Nephron (organoid): ENCODE data around the gene CNKSR2.
"Not testable (repeated sequence)": the region's sequence is repeated elsewhere in the genome, so short reads cannot be mapped to it uniquely, and the experiment has no call there.

Experiments used
- H3K27ac Mint-ChIP-seq, 3 experiments: 2 replicates each; pipeline ENCODE4 v1.8.0; 2020; ENCODE audit warnings: mixed read lengths in 3 of 3, mild to moderate bottlenecking in 2 of 3, moderate library complexity in 1 of 3
- H3K27me3 Mint-ChIP-seq: 2 replicates; pipeline ENCODE4 v1.8.0; 2021; ENCODE audit warnings: low read depth, mild to moderate bottlenecking, moderate library complexity, mixed read lengths
- H3K36me3 Mint-ChIP-seq: 2 replicates; pipeline ENCODE4 v1.8.0; 2020; ENCODE audit warnings: low read depth, mixed read lengths
- H3K4me1 Mint-ChIP-seq: 2 replicates; pipeline ENCODE4 v1.8.0; 2020; ENCODE audit warnings: mixed read lengths
- H3K4me3 Mint-ChIP-seq, 3 experiments: 2 replicates each; pipeline ENCODE4 v1.8.0; 2020; ENCODE audit warnings: mild to moderate bottlenecking in 3 of 3, mixed read lengths in 3 of 3, moderate library complexity in 2 of 3
- H3K9me3 Mint-ChIP-seq: 2 replicates; pipeline ENCODE4 v1.8.0; 2020; ENCODE audit warnings: mixed read lengths
- TF ChIP-seq, protein P1 (sequence below), 3 experiments: fragments of 200-600 bp; sonication (generic); IDR thresholded peaks; one replicate each; pipeline ENCODE4 v1.5.0; 2021; ENCODE audit warnings: antibody characterized with exemption in 3 of 3; ENCODE audit not compliant: unreplicated experiment in 3 of 3

CNKSR2 gene

DNA sequence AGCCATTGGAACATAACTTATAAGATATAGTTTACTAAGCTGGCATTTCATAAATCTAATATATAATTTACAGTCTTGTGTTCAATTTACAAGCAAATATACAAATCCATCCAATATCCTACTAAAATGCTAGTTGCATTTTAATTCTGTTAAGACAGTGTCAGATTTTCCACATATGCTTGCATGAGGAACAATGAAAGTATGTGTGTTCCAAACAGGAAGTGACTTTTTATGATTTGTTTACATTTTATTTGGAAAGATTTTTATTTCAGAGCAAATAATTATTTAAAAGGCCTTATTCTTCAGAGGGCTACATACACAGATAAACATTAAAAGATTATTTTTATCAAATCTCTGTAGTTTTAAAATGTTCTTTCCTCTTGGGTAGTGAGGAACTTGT is 153.9 kb downstream of the CNKSR2 start:
- Mint-ChIP-seq H3K36me3 (no peaks in the 10 kb centered on the region), H3K27ac (no peak overlapping the region)

DNA sequence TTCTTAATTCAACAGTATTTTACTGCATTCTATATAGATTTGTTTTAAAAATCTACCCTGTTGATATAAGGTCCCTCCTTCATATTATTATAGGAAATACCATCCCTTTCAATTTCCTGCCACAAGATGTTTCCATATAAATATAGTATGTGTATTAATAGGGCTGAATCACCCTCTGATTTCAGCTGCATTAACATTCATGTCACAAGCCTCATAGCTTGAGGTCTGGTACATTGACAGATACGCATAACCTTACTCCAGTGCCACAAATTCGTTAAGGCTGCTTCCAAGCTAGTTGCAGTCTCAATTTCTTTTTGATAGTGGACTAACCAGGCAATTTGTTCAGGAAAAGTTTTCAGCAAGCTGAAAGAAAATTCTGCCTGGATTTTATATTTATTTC is 155.6 kb downstream of the CNKSR2 start:
- TF ChIP-seq, protein P1, sequence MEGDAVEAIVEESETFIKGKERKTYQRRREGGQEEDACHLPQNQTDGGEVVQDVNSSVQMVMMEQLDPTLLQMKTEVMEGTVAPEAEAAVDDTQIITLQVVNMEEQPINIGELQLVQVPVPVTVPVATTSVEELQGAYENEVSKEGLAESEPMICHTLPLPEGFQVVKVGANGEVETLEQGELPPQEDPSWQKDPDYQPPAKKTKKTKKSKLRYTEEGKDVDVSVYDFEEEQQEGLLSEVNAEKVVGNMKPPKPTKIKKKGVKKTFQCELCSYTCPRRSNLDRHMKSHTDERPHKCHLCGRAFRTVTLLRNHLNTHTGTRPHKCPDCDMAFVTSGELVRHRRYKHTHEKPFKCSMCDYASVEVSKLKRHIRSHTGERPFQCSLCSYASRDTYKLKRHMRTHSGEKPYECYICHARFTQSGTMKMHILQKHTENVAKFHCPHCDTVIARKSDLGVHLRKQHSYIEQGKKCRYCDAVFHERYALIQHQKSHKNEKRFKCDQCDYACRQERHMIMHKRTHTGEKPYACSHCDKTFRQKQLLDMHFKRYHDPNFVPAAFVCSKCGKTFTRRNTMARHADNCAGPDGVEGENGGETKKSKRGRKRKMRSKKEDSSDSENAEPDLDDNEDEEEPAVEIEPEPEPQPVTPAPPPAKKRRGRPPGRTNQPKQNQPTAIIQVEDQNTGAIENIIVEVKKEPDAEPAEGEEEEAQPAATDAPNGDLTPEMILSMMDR (IDR thresholded peaks at IDR 0.05; ENCODE audit: unreplicated experiment in 3 of 3): no peak
- Mint-ChIP-seq H3K27me3 (no peaks in the 10 kb centered on the region), H3K36me3 (no peaks in the 10 kb centered on the region), H3K4me3 (no peak overlapping the region), H3K4me1 (no peaks in the 10 kb centered on the region), H3K9me3 (no peaks in the 10 kb centered on the region), H3K27ac (no peak overlapping the region)

More for the DNA sequence above, 153.9 kb downstream of the CNKSR2 start:
- H3K4me1 Mint-ChIP-seq: no peaks in the 10 kb centered on the region
- H3K27me3 Mint-ChIP-seq: no peaks in the 10 kb centered on the region
- TF ChIP-seq, protein P1 (IDR thresholded peaks at IDR 0.05; ENCODE audit: unreplicated experiment in 3 of 3): no peak
- H3K4me3 Mint-ChIP-seq: no peak overlapping the region
- no peaks in the 10 kb centered on the region for H3K9me3 Mint-ChIP-seq

DNA sequence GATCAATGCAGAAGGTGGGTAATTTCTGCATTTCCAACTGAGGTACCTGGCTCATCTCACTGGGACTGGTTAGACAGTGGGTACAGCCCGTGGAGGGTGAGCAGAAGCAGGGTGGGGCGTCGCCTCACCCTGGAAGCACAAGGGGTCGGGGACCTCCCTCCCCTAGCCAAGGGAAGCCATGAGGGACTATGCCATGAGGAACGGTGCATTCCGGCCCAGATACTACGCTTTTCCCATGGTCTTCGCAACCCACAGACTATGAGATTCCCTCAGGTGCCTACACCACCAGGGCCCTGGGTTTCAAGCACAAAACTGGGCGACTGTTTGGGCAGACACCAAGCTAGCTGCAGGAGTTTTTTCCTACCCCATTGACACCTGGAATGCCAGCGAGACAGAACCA is 170.4 kb downstream of the CNKSR2 start:
- not testable (repeated sequence) for H3K27me3 Mint-ChIP-seq, H3K27ac Mint-ChIP-seq, H3K36me3 Mint-ChIP-seq, H3K9me3 Mint-ChIP-seq, H3K4me3 Mint-ChIP-seq, H3K4me1 Mint-ChIP-seq

DNA sequence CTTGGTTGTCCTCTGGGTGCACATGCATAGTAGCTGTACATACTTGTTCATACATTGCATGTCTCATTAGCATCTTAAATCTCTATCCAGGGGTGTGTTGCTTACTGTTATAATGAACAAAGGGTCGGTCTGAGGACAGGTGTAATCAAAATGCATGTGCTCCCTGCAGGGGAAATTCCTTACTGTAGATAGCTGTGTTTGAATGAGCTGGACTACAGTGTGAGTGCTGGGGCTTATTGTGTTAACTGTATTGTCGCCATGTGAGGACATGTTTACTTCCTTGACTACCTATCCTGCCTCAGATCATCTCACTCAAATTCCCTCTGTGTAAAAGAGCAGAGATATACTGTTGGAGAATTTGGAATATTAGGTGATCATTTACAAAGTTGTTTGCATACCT is 185.2 kb downstream of the CNKSR2 start:
- H3K4me1 Mint-ChIP-seq: no peaks in the 10 kb centered on the region
- TF ChIP-seq, protein P1 (IDR thresholded peaks at IDR 0.05; ENCODE audit: unreplicated experiment in 3 of 3): no peak
- H3K27me3 Mint-ChIP-seq: no peaks in the 10 kb centered on the region
- H3K36me3 Mint-ChIP-seq: no peaks in the 10 kb centered on the region
- no peaks in the 10 kb centered on the region for H3K9me3 Mint-ChIP-seq
- H3K27ac Mint-ChIP-seq: no peak overlapping the region
- no peak overlapping the region for H3K4me3 Mint-ChIP-seq

DNA sequence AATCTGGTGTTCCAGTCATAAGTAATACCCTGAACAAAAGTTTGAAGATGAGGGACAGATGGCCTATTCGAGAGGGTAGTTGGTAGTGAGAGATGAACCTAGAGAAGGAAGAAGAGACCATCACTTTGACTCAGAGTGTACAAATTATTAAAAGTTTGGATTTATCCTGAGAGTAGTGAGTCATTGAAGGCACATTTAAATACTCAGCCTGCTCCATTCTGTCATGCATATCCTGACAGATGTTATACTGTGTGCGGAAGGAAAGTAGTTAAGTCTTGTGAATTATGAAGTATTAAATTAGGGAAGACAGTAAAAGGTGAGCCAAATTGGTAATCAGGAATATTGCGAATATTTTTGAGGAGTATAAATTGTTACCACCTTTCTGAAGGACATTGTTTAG is 190.8 kb downstream of the CNKSR2 start:
- Mint-ChIP-seq H3K4me1 (no peaks in the 10 kb centered on the region), H3K27ac (no peak overlapping the region), H3K4me3 (no peak overlapping the region), H3K36me3 (no peaks in the 10 kb centered on the region), H3K27me3 (no peaks in the 10 kb centered on the region), H3K9me3 (no peaks in the 10 kb centered on the region)
- TF ChIP-seq, protein P1 (IDR thresholded peaks at IDR 0.05; ENCODE audit: unreplicated experiment in 3 of 3): no peak

DNA sequence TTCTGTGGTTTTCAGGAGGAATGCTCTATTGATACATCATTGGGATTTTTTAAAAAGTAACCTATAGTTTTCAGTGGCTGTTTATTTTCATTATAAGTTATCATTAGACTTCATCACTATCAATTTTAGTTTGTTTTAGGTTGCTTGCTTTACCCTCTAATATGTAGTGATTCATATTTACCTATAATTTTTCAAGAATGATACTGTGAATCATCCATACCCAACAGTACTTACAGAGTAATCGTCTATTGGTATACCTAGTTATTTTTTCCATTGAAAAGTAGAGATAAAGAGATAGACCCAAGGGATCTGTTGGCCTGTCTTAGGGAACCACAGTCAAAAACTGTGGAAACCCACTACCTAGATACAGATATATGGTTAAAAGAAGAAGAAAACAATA is 200.6 kb downstream of the CNKSR2 start:
- Mint-ChIP-seq H3K9me3 (peaks cover 9% of the 10 kb centered on the region), H3K4me3 (no peak overlapping the region), H3K27ac (no peak overlapping the region), H3K4me1 (no peaks in the 10 kb centered on the region), H3K27me3 (no peaks in the 10 kb centered on the region), H3K36me3 (peaks cover 21% of the 10 kb centered on the region)
- TF ChIP-seq, protein P1 (IDR thresholded peaks at IDR 0.05; ENCODE audit: unreplicated experiment in 3 of 3): no peak
